Thyroid gland (tissue), 4 donors: ENCODE data around the gene ERCC6L2.

Experiments
- POLR2A ChIP-seq, 2 donors: fragments of 450-650 bp; IDR thresholded peaks; one replicate each; pipeline ENCODE4 v1.6.1; 2017; ENCODE audit warnings: antibody characterized with exemption in 2 of 2, mild to moderate bottlenecking in 2 of 2, moderate library complexity in 1 of 2
- TF ChIP-seq, protein P1 (sequence below), 6 experiments: fragments of 200-600 bp in 3 of 6; fragments of 450-650 bp in 3 of 6; sonication (generic) in 3 of 6; IDR thresholded peaks; one replicate each; pipeline ENCODE4 v1.5.1; 2016 to 2019; ENCODE audit warnings: antibody characterized with exemption in 6 of 6, mild to moderate bottlenecking in 2 of 6, inconsistent platforms in 1 of 6, moderate library complexity in 1 of 6

- TF ChIP-seq, protein P1, sequence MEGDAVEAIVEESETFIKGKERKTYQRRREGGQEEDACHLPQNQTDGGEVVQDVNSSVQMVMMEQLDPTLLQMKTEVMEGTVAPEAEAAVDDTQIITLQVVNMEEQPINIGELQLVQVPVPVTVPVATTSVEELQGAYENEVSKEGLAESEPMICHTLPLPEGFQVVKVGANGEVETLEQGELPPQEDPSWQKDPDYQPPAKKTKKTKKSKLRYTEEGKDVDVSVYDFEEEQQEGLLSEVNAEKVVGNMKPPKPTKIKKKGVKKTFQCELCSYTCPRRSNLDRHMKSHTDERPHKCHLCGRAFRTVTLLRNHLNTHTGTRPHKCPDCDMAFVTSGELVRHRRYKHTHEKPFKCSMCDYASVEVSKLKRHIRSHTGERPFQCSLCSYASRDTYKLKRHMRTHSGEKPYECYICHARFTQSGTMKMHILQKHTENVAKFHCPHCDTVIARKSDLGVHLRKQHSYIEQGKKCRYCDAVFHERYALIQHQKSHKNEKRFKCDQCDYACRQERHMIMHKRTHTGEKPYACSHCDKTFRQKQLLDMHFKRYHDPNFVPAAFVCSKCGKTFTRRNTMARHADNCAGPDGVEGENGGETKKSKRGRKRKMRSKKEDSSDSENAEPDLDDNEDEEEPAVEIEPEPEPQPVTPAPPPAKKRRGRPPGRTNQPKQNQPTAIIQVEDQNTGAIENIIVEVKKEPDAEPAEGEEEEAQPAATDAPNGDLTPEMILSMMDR (IDR thresholded peaks at IDR 0.05): no peak
- no peak for TF ChIP-seq POLR2A (IDR thresholded peaks at IDR 0.05)
Measured at GRCh38 chr9:95992536-95992935, 117.0 kb downstream of the ERCC6L2 start.
